ENCODE measurements around the gene PRPF8. TPM values are rescaled to one million over a fixed set of nuclear protein-coding genes. Genes with fewer than 3 reads are reported as not detected.

Gene PRPF8
- total RNA-seq, 1 donor from 2014 or later, result 297 TPM

DNA sequence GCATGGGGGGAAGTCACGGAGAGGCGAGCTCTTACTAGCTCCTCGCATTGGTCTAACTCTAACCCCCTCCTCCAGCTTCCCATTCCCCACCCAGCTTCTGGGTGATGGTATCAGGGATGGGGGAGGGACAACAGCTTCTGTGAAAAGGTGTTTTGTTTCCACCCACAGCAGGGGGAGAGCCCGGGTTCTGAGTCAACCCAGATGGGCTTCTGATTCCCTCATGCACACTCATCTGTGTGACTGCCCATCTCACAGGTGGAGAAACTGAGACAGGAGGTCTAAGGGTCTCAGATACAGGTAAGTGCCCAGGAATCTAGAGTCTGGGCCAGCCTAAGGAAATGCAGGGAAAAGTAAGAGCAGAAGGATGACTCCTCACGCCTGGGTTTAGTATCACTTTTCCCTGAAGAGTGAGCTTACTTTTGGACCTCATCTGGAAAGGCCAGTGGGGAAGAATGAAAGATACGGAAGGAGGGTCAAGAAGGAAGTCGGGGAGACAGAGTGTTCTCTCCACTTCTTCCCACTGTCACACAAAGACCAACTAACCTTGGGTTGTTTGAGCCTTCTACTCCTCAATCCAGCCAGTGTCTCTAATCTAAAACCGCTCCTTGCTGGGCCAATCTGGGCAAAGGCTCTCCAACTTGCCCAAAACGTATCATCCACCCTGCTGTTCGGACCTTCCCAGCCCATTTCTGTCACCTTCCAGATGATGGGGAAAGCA, 28.7 kb upstream of the PRPF8 start:
- Mint-ChIP-seq H3K9me3 (ENCODE audit: unreplicated experiment) (peaks cover 14% of the 10 kb centered on the region), H3K36me3 (ENCODE audit: unreplicated experiment) (no peaks in the 10 kb centered on the region), H3K27ac (ENCODE audit: unreplicated experiment) (no peak overlapping the region), H3K4me1 (ENCODE audit: low read depth, unreplicated experiment) (peaks cover 7% of the 10 kb centered on the region), H3K4me3 (ENCODE audit: unreplicated experiment) (peak overlapping the region; percentile 89), H3K27me3 (ENCODE audit: unreplicated experiment) (no peaks in the 10 kb centered on the region)
- TF ChIP-seq CTCF (IDR thresholded peaks at IDR 0.05; ENCODE audit: partially characterized antibody, unreplicated experiment), result no peak
- DNase-seq, result no peak

- Mint-ChIP-seq H3K36me3 (ENCODE audit: unreplicated experiment) (no peaks in the 10 kb centered on the region), H3K27ac (ENCODE audit: unreplicated experiment) (no peak overlapping the region), H3K4me1 (ENCODE audit: low read depth, unreplicated experiment) (peaks cover 4% of the 10 kb centered on the region), H3K4me3 (ENCODE audit: unreplicated experiment) (no peak overlapping the region), H3K9me3 (ENCODE audit: unreplicated experiment) (peaks cover 12% of the 10 kb centered on the region), H3K27me3 (ENCODE audit: unreplicated experiment) (peaks cover under 1% of the 10 kb centered on the region)
- no peak for DNase-seq
- TF ChIP-seq CTCF (IDR thresholded peaks at IDR 0.05; ENCODE audit: partially characterized antibody, unreplicated experiment), result no peak
Observed at GRCh38 chr17:1712271-1712670, 27.6 kb upstream of the PRPF8 start.

GRCh38 chr17:1711804-1712203, 27.1 kb upstream of the PRPF8 start:
- Mint-ChIP-seq H3K9me3 (ENCODE audit: unreplicated experiment) (peaks cover 10% of the 10 kb centered on the region), H3K27me3 (ENCODE audit: unreplicated experiment) (peaks cover 3% of the 10 kb centered on the region), H3K27ac (ENCODE audit: unreplicated experiment) (no peak overlapping the region), H3K4me3 (ENCODE audit: unreplicated experiment) (no peak overlapping the region), H3K4me1 (ENCODE audit: low read depth, unreplicated experiment) (peaks cover 7% of the 10 kb centered on the region), H3K36me3 (ENCODE audit: unreplicated experiment) (no peaks in the 10 kb centered on the region)
- DNase-seq, result no peak
- TF ChIP-seq CTCF (IDR thresholded peaks at IDR 0.05; ENCODE audit: partially characterized antibody, unreplicated experiment), result no peak

DNA sequence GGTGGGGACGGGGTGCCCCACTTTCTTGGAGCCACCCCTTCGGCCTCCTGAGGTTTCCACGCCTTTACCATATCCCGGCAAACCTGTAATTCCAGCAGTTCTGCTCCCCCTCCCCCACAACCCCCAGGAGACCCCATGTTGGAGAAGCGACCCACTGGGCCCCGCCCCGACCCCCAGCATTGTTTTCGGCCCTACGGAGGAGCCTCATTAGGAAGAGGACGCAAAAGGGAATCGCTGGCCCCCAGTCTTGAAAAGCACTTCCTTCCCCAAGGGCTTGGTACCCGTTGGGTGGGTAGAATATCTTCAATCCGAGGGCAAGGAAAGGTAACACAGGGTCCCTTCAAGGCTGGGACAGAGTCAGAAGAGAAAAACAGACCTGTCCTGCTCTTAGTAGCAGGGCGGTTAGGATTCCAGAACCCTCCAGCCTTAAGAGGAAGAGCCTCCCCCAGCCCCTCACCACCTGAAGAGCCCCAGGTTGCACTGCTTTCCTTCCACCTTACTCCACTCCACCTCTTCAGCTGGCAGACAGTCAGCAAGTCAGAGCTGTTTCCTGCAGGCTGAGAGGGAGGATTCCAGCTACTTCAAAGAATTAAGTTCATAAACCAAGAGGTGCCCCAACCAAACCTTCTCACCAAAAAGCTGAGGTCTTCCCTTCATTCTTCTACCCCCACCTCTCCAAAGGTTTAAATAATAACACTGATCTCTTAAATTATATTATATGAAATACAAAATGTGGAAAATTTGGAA, 26.3 kb upstream of the PRPF8 start:
- no peak for TF ChIP-seq CTCF (IDR thresholded peaks at IDR 0.05; ENCODE audit: partially characterized antibody, unreplicated experiment)

More for the DNA sequence above, 26.3 kb upstream of the PRPF8 start:
- Mint-ChIP-seq H3K27me3 (ENCODE audit: unreplicated experiment) (peaks cover 3% of the 10 kb centered on the region), H3K4me3 (ENCODE audit: unreplicated experiment) (peak overlapping the region; percentile 74), H3K9me3 (ENCODE audit: unreplicated experiment) (peaks cover 10% of the 10 kb centered on the region), H3K36me3 (ENCODE audit: unreplicated experiment) (no peaks in the 10 kb centered on the region), H3K4me1 (ENCODE audit: low read depth, unreplicated experiment) (peaks cover 7% of the 10 kb centered on the region), H3K27ac (ENCODE audit: unreplicated experiment) (peak overlapping the region; percentile 62)
- DNase-seq, result no peak
